ENCODE data around the gene CLCA4.
"Not testable (repeated sequence)": the region's sequence is repeated elsewhere in the genome, so short reads cannot be mapped to it uniquely, and the experiment has no call there.

Gene CLCA4

GRCh38 chr1:86546787-86547221 lies at the start of gene CLCA4:
TSS of gene CLCA4 (plus strand) at chr1:86547078. CDS start at chr1:86547120, 42 bp downstream.
- no peak for TF ChIP-seq CTCF (IDR thresholded peaks at IDR 0.05; ENCODE audit: poor library complexity, severe bottlenecking)
- no peaks in the 10 kb centered on the region for H3K27me3 ChIP-seq (ENCODE audit: insufficient read depth, poor library complexity, severe bottlenecking)
- DNase-seq (ENCODE audit: low spot score) (no peak), ATAC-seq (ENCODE audit: low read depth) (peak; percentile 81)
- H3K36me3 ChIP-seq (ENCODE audit: low read depth) = no peaks in the 10 kb centered on the region
- peak within 1 kb of the TSS; percentile 35 for H3K27ac ChIP-seq (ENCODE audit: poor library complexity, severe bottlenecking)
- H3K9me3 ChIP-seq (ENCODE audit: severe bottlenecking) = no peaks in the 10 kb centered on the region
- H3K4me3 ChIP-seq (ENCODE audit: severe bottlenecking) = no peak within 1 kb of the TSS
- peaks cover 28% of the 10 kb centered on the region for H3K4me1 ChIP-seq (ENCODE audit: insufficient read depth, poor library complexity, severe bottlenecking)

GRCh38 chr1:86498281-86498680 lies 48.6 kb upstream of the CLCA4 start:
- no peaks in the 10 kb centered on the region for H3K36me3 ChIP-seq (ENCODE audit: low read depth)
- no peak overlapping the region for H3K4me3 ChIP-seq (ENCODE audit: severe bottlenecking)
- no peak overlapping the region for H3K27ac ChIP-seq (ENCODE audit: poor library complexity, severe bottlenecking)
- TF ChIP-seq CTCF (IDR thresholded peaks at IDR 0.05; ENCODE audit: poor library complexity, severe bottlenecking) = no peak
- H3K4me1 ChIP-seq (ENCODE audit: insufficient read depth, poor library complexity, severe bottlenecking) = peaks cover 5% of the 10 kb centered on the region
- H3K27me3 ChIP-seq (ENCODE audit: insufficient read depth, poor library complexity, severe bottlenecking) = no peaks in the 10 kb centered on the region
- H3K9me3 ChIP-seq (ENCODE audit: severe bottlenecking) = no peaks in the 10 kb centered on the region
- DNase-seq (ENCODE audit: low spot score) = no peak
- ATAC-seq (ENCODE audit: low read depth) = no peak

GRCh38 chr1:86499987-86500593 lies 46.8 kb upstream of the CLCA4 start:
- H3K36me3 ChIP-seq (ENCODE audit: low read depth) = no peaks in the 10 kb centered on the region
- H3K27ac ChIP-seq (ENCODE audit: poor library complexity, severe bottlenecking) = no peak overlapping the region
- H3K27me3 ChIP-seq (ENCODE audit: insufficient read depth, poor library complexity, severe bottlenecking) = no peaks in the 10 kb centered on the region
- no peak for ATAC-seq (ENCODE audit: low read depth)
- no peaks in the 10 kb centered on the region for H3K9me3 ChIP-seq (ENCODE audit: severe bottlenecking)
- DNase-seq (ENCODE audit: low spot score) = no peak
- peak; percentile 88 for TF ChIP-seq CTCF (IDR thresholded peaks at IDR 0.05; ENCODE audit: poor library complexity, severe bottlenecking)
- no peak overlapping the region for H3K4me3 ChIP-seq (ENCODE audit: severe bottlenecking)
- H3K4me1 ChIP-seq (ENCODE audit: insufficient read depth, poor library complexity, severe bottlenecking) = peaks cover 5% of the 10 kb centered on the region

- Histone ChIP-seq H3K27ac (ENCODE audit: poor library complexity, severe bottlenecking) (no peak overlapping the region), H3K36me3 (ENCODE audit: low read depth) (no peaks in the 10 kb centered on the region), H3K9me3 (ENCODE audit: severe bottlenecking) (no peaks in the 10 kb centered on the region), H3K4me3 (ENCODE audit: severe bottlenecking) (no peak overlapping the region), H3K27me3 (ENCODE audit: insufficient read depth, poor library complexity, severe bottlenecking) (no peaks in the 10 kb centered on the region), H3K4me1 (ENCODE audit: insufficient read depth, poor library complexity, severe bottlenecking) (peaks cover 5% of the 10 kb centered on the region)
- no peak for TF ChIP-seq CTCF (IDR thresholded peaks at IDR 0.05; ENCODE audit: poor library complexity, severe bottlenecking)
- DNase-seq (ENCODE audit: low spot score) (no peak), ATAC-seq (ENCODE audit: low read depth) (no peak)
Observed at GRCh38 chr1:86500714-86501113, 46.2 kb upstream of the CLCA4 start.

GRCh38 chr1:86502125-86502646 lies 44.7 kb upstream of the CLCA4 start:
- not testable (repeated sequence) for DNase-seq (ENCODE audit: low spot score); H3K9me3 ChIP-seq (ENCODE audit: severe bottlenecking); H3K27me3 ChIP-seq (ENCODE audit: insufficient read depth, poor library complexity, severe bottlenecking); H3K4me1 ChIP-seq (ENCODE audit: insufficient read depth, poor library complexity, severe bottlenecking); H3K36me3 ChIP-seq (ENCODE audit: low read depth)
- peak overlapping the region; percentile 31 for H3K4me3 ChIP-seq (ENCODE audit: severe bottlenecking)
- peak overlapping the region; percentile 30 for H3K27ac ChIP-seq (ENCODE audit: poor library complexity, severe bottlenecking)
- ATAC-seq (ENCODE audit: low read depth) = peak; percentile 59
- TF ChIP-seq CTCF (IDR thresholded peaks at IDR 0.05; ENCODE audit: poor library complexity, severe bottlenecking) = peak; percentile 76
